GM12864 (cell line): ENCODE data around the gene CNOT1.

Experiments used
- DNase-seq: peaks from one replicate; pipeline ENCODE4 v3.0.0-alpha.2; 2011; ENCODE audit warnings: low read depth
- H3K4me3 ChIP-seq: 2 replicates; pipeline ENCODE4 v1.5.1; 2011; ENCODE audit warnings: mild to moderate bottlenecking, low read depth, low read length, control low read depth
- TF ChIP-seq, protein P1 (sequence below): IDR thresholded peaks from 2 replicates; pipeline ENCODE4 v1.5.1; 2011; ENCODE audit warnings: low read depth, mild to moderate bottlenecking, moderate library complexity, low read length, control low read depth, inconsistent platforms; ENCODE audit errors: missing control alignments

CNOT1 gene

DNA sequence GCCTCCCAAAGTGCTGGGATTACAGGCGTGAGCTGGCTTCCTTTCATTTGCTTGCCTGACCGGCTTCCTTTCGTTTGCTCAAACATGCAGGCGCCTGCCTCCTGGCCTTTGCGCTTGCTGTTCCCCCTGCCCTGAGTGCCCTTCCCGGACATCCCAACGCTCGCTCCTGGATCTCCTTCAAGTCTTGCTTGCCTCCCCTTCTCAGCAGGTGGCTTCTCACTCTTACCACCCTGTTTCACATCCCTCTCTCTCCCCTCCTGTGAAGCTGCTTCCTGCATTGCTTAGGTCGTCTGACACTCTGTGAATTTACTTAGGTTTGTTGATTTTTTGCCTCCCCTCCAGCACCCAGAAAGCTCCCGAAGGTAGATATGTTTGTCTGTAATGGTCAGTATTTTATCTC, 155.3 kb downstream of the CNOT1 start:
- DNase-seq: no peak
- TF ChIP-seq, protein P1, sequence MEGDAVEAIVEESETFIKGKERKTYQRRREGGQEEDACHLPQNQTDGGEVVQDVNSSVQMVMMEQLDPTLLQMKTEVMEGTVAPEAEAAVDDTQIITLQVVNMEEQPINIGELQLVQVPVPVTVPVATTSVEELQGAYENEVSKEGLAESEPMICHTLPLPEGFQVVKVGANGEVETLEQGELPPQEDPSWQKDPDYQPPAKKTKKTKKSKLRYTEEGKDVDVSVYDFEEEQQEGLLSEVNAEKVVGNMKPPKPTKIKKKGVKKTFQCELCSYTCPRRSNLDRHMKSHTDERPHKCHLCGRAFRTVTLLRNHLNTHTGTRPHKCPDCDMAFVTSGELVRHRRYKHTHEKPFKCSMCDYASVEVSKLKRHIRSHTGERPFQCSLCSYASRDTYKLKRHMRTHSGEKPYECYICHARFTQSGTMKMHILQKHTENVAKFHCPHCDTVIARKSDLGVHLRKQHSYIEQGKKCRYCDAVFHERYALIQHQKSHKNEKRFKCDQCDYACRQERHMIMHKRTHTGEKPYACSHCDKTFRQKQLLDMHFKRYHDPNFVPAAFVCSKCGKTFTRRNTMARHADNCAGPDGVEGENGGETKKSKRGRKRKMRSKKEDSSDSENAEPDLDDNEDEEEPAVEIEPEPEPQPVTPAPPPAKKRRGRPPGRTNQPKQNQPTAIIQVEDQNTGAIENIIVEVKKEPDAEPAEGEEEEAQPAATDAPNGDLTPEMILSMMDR: no peak
- H3K4me3 ChIP-seq: no peak overlapping the region

DNA sequence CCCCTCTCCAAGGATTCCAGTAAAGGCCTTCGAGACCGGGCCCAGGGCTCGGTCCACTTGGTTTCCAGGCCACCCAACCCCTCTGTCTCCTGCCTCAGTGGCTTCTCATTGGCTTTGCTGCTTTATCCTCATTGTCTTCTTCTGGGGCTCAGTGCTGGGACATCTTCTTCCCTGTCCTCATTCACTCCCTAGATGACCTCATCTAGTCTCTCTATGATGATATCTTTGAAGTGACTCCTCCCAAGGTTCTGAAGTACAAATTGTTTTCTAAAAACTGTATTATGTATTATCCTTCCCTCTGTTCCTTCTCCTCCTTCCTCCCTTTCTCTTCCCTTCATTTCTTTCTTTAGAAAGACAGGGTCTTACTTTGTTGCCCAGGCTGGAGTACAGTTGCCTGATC, 156.8 kb downstream of the CNOT1 start:
- DNase-seq: no peak
- no peak overlapping the region for H3K4me3 ChIP-seq
- TF ChIP-seq, protein P1: no peak

DNA sequence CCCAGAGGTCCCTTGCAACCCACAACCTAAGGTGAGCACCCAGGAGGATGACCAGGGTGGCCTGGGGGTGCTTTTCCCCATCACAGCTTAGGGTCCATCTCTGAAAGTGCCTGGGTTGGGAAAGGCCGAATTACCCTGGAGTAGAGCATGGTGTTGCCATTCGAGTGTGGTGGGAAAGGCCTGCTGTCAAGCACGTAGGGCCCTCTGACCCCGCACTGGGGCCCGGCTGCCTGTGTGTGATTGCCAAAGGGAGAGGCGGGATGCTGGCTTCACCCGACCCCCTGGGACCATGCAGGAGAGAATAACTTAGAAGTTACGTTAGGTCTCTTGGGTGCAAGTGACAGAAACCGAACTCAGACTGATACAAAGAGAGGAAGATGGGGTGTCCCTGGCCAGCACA, 157.4 kb downstream of the CNOT1 start:
- DNase-seq: no peak
- TF ChIP-seq, protein P1: no peak
- no peak overlapping the region for H3K4me3 ChIP-seq

DNA sequence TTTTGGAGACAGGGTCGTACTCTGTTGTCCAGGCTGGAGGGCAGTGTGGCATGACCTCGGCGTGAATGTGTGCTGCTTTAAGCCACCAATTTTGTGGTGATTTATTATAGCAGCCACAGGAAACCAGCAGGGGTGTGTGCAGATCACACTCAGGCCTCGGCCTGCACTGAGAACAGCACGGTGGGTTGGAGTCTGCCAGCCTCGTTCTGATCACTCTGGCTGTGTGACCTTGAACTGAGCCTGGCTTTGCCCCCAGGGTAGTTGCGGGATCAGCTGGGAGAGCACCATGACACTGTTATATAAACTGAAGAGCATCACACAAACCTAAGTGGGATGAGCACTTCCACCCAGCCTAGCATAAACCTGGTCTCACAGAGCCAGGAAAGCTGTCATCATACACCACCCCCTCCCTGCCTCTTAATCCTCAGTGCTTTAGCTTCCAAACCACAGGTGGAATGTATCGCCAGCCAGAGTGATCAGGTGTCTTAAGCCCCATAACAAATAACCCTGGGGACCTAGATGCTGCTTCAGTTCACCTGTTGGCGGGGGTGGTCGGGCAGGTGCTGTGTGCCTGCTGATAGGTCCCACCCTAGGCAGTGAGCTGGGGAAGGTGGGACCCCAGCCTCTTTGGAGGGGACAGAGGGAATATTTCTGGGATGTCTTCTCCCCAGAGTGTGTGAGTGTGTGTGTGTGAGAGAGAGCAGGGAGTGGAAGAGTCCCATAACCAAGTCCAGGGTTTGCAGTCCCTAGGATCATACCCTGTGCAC, 158.2 kb downstream of the CNOT1 start:
- TF ChIP-seq, protein P1: no peak
- DNase-seq: no peak
- H3K4me3 ChIP-seq: no peak overlapping the region
